Naive thymus-derived CD4-positive, alpha-beta T cell (primary cell): ENCODE data around the gene TMPRSS4. TPM values are rescaled to one million over a fixed set of nuclear protein-coding genes. Genes with fewer than 3 reads are reported as not detected.

Source experiments
- ATAC-seq: fragments of 150-1000 bp; cut with Tn5 transposase; 2 replicates; pipeline ENCODE4 v1.10.0; 2021; ENCODE audit warnings: mild to moderate bottlenecking, moderate library complexity
- CTCF ChIA-PET: fragments of 350-600 bp; sonication (Branson Sonifier 250); formaldehyde crosslinking; loops from one replicate; lab custom pipeline; 2021; ENCODE audit warnings: antibody characterized with exemption; lab: Charles Lee
- POLR2A ChIA-PET: fragments of 350-600 bp; sonication (Branson Sonifier 250); formaldehyde crosslinking; loops from one replicate; lab custom pipeline; 2021; ENCODE audit warnings: antibody characterized with exemption, inconsistent platforms; lab: Charles Lee
- DNase-seq, 9 donors: peaks; one replicate each; pipeline versions ENCODE4 v3.0.0 to v3.0.0-alpha.2; 2020 to 2022; ENCODE audit warnings: mixed read lengths in 1 of 9
- H3K27ac ChIP-seq: one replicate; pipeline ENCODE4 v1.7.0; 2013; ENCODE audit warnings: mild to moderate bottlenecking, low read depth, low read length, moderate library complexity
- H3K27me3 ChIP-seq, 2 donors: one replicate each; pipeline ENCODE4 v1.7.0; 2013; ENCODE audit warnings: low read length in 2 of 2, mild to moderate bottlenecking in 2 of 2, moderate library complexity in 2 of 2; ENCODE audit not compliant: control insufficient read depth in 2 of 2, insufficient read depth in 2 of 2
- H3K36me3 ChIP-seq, 3 experiments: 1 replicate in 2 of 3; 2 replicates in 1 of 3; pipeline ENCODE4 v1.7.0; 2013; ENCODE audit warnings: low read length in 3 of 3, mild to moderate bottlenecking in 3 of 3, moderate library complexity in 1 of 3; ENCODE audit not compliant: insufficient read depth in 3 of 3, control insufficient read depth in 2 of 3
- H3K4me1 ChIP-seq, 2 donors: one replicate each; pipeline ENCODE4 v1.7.0; 2013; ENCODE audit warnings: low read length in 2 of 2, mild to moderate bottlenecking in 2 of 2, moderate library complexity in 1 of 2; ENCODE audit not compliant: control insufficient read depth in 2 of 2, insufficient read depth in 2 of 2
- H3K4me3 ChIP-seq: 2 replicates; pipeline ENCODE4 v1.7.0; 2013; ENCODE audit warnings: mild to moderate bottlenecking, low read length
- H3K9me3 ChIP-seq, 3 experiments: 1 replicate in 2 of 3; 2 replicates in 1 of 3; pipeline ENCODE4 v1.7.0; 2013; ENCODE audit warnings: low read length in 3 of 3; ENCODE audit not compliant: control insufficient read depth in 2 of 3
- H3K27ac Mint-ChIP-seq, 9 donors: one replicate each; pipeline ENCODE4 v1.8.0; 2020 to 2022; ENCODE audit warnings: mixed read lengths in 9 of 9, mild to moderate bottlenecking in 8 of 9, moderate library complexity in 5 of 9, inconsistent platforms in 2 of 9
- H3K27me3 Mint-ChIP-seq, 5 donors: one replicate each; pipeline ENCODE4 v1.8.0; 2021 to 2022; ENCODE audit warnings: mixed read lengths in 5 of 5, mild to moderate bottlenecking in 1 of 5
- H3K36me3 Mint-ChIP-seq, 5 donors: one replicate each; pipeline ENCODE4 v1.8.0; 2020 to 2022; ENCODE audit warnings: mixed read lengths in 5 of 5, mild to moderate bottlenecking in 3 of 5, inconsistent platforms in 1 of 5
- H3K4me1 Mint-ChIP-seq, 7 donors: one replicate each; pipeline ENCODE4 v1.8.0; 2020 to 2022; ENCODE audit warnings: mixed read lengths in 7 of 7, mild to moderate bottlenecking in 3 of 7, inconsistent platforms in 1 of 7
- H3K4me3 Mint-ChIP-seq, 10 donors: one replicate each; pipeline ENCODE4 v1.8.0; 2020 to 2022; ENCODE audit warnings: mild to moderate bottlenecking in 10 of 10, mixed read lengths in 10 of 10, moderate library complexity in 6 of 10, inconsistent platforms in 2 of 10
- H3K9me3 Mint-ChIP-seq, 11 donors: one replicate each; pipeline ENCODE4 v1.8.0; 2020 to 2022; ENCODE audit warnings: mixed read lengths in 11 of 11, mild to moderate bottlenecking in 4 of 11, inconsistent platforms in 1 of 11, moderate library complexity in 1 of 11
- intact Hi-C, 2 donors: fragments of 100-400 bp; cut with micrococcal nuclease; formaldehyde crosslinking; loops; one replicate each; pipeline ENCODE4 v1.15.1; 2023
- polyA plus RNA-seq, 2 donors: library from polyadenylated mRNA; unstranded; fragments of 300-500 nt; fragmentation: Illumina TruSeq; gene quantifications; one replicate each; pipeline ENCODE4 v1.2.3, GENCODE V29; 2021
- total RNA-seq, 6 experiments: library from RNA in 5 of 6; stranded (reverse) in 5 of 6; gene quantifications; 1 replicate in 5 of 6; 2 replicates in 1 of 6; pipeline ENCODE4 v1.2.3 and lab custom pipeline; 2021 to 2026

The TMPRSS4 gene
- total and polyA plus RNA-seq, 7 experiments from 2014 or later = not detected

DNA sequence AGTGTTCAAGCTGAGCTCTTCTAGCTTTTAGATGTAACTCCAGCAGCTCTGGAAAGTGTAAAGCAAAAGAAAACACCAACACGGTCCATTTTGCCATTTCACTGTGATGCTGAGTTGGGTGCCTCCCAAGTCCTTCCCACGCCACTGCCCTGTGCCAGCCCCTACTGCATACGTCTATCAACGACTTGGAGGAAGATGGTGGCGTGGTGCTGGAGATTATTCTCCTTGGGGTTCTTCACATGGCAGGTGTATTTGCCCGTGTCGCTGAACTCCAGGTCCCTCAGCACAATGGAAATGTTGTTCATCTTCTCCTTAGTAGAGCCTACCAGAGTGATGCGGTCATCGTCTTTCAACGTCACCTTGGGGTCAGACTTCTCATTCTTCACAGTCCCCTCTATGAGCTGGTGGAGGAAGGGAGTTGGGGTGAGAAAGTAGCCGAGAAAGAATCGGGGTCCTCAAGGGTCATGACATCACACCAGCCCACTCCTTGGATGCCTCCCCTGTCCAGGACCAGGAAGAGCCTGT is 66.8 kb downstream of the TMPRSS4 start:
- Histone ChIP-seq H3K27ac (no peak overlapping the region), H3K9me3 (no peaks in the 10 kb centered on the region), H3K36me3 (no peaks in the 10 kb centered on the region), H3K27me3 (peaks cover 0 to 5% of the 10 kb centered on the region in 2 donors), H3K4me1 (no peaks in the 10 kb centered on the region), H3K4me3 (no peak overlapping the region)
- intact Hi-C loops = no loop called here
- H3K27me3 Mint-ChIP-seq = peaks cover 44 to 77% (median 49%) of the 10 kb centered on the region in 5 donors
- no peak overlapping the region for H3K4me3 Mint-ChIP-seq
- ChIA-PET CTCF (interaction anchor here (0.6 to 2.7 kb wide), 7 partner anchors 12 to 469 kb away, joined by 3 to 14 read pairs (median 6); no protein-coding TSS in a partner anchor), POLR2A (no interaction called here)
- no peaks in the 10 kb centered on the region for H3K9me3 Mint-ChIP-seq
- ATAC-seq (no peak), DNase-seq (no peak)
- H3K4me1 Mint-ChIP-seq = peaks cover 0 to 20% (median 5%) of the 10 kb centered on the region in 7 donors
- H3K36me3 Mint-ChIP-seq = no peaks in the 10 kb centered on the region
- no peak overlapping the region for H3K27ac Mint-ChIP-seq

DNA sequence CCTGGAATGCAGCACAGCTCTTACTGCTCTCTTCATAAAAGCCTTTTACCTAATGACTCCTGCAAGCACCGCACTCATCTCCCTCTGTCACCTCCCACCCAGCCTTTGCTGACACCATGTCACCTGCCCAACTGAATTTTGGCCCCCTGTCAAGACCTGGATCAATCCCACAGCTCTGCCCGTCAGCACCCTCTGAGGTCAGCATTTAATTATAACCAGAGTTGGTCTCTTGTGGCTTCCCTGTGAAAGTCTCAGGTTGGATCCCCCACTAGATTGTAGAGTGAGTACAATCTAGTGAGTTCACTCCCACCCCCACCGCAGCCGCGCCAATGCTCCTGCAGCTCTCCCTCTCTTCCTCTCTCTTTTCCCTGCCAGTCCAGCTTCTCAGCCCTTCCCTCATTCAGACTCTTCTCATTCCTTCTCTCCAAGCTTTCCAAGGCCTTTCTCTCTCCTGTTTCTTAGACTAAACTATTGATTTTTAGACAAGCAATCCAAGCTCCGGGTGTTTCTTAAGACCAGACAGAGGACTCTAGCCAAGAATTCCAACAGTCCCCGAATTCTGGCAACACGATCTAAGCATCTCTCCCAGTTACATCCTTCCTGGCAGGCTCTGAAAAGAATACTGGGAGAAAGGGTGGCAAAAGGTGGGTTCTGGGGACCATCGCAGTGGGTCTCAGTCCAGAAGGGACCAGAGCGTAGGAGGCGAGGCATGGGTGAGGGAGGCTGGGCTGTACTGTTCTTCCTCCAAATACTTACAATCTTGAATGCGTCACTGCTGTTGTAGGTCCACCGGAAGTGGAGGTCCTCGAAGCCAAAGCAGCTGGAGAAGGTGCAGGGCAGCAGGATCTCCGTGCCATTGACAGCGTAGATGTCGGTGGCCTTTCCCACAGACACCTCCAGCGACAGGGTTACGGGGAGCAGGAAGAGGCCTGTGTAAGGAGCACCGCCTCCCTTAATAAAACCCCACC is 67.7 kb downstream of the TMPRSS4 start:
- intact Hi-C loops = loop anchor here (1.0 to 5.0 kb wide), 9 partner anchors 27 to 515 kb away; partner anchors contain the start of gene UBE4A (in 2 of the 2)
- ATAC-seq = no peak
- no peaks in the 10 kb centered on the region for H3K36me3 ChIP-seq
- H3K27ac ChIP-seq = no peak overlapping the region
- H3K4me1 ChIP-seq = no peaks in the 10 kb centered on the region
- H3K27me3 Mint-ChIP-seq = peaks cover 41 to 75% (median 51%) of the 10 kb centered on the region in 5 donors
- H3K36me3 Mint-ChIP-seq = no peaks in the 10 kb centered on the region
- H3K4me3 Mint-ChIP-seq = peak overlapping the region in 9 of 10 donors; percentile 7 to 86 (median 75)
- no peaks in the 10 kb centered on the region for H3K9me3 ChIP-seq
- H3K4me3 ChIP-seq = no peak overlapping the region
- peaks cover 0 to 5% of the 10 kb centered on the region in 2 donors for H3K27me3 ChIP-seq
- ChIA-PET POLR2A (no interaction called here), CTCF (interaction anchor here (0.5 to 2.7 kb wide), 12 partner anchors 11 to 748 kb away, joined by 3 to 14 read pairs (median 3); no protein-coding TSS in a partner anchor)
- H3K4me1 Mint-ChIP-seq = peaks cover 0 to 20% (median 5%) of the 10 kb centered on the region in 7 donors
- no peaks in the 10 kb centered on the region for H3K9me3 Mint-ChIP-seq
- no peak for DNase-seq
- peak overlapping the region in 1 of 9 donors; percentile 23 for H3K27ac Mint-ChIP-seq

GRCh38 chr11:118145285-118146227 is 68.7 kb downstream of the TMPRSS4 start:
- H3K27me3 ChIP-seq = peaks cover 0 to 5% of the 10 kb centered on the region in 2 donors
- ChIA-PET POLR2A (no interaction called here), CTCF (interaction anchor here (0.5 to 2.7 kb wide), 10 partner anchors 10 to 749 kb away, joined by 3 to 14 read pairs (median 3); no protein-coding TSS in a partner anchor)
- no peak overlapping the region for H3K27ac ChIP-seq
- peak overlapping the region in 1 of 9 donors; percentile 35 for H3K27ac Mint-ChIP-seq
- H3K36me3 Mint-ChIP-seq = no peaks in the 10 kb centered on the region
- peak overlapping the region; percentile 66 for H3K4me3 ChIP-seq
- intact Hi-C loops = loop anchor here (1.0 to 5.0 kb wide), 9 partner anchors 26 to 514 kb away; partner anchors contain the start of gene UBE4A (in 2 of the 2)
- no peaks in the 10 kb centered on the region for H3K4me1 ChIP-seq
- H3K27me3 Mint-ChIP-seq = peaks cover 45 to 78% (median 56%) of the 10 kb centered on the region in 5 donors
- DNase-seq = peak; percentile 76 to 93 (median 81)
- no peaks in the 10 kb centered on the region for H3K9me3 Mint-ChIP-seq
- peaks cover 0 to 20% (median 5%) of the 10 kb centered on the region in 7 donors for H3K4me1 Mint-ChIP-seq
- H3K4me3 Mint-ChIP-seq = peak overlapping the region; percentile 43 to 88 (median 83)
- peak; percentile 95 for ATAC-seq
- no peaks in the 10 kb centered on the region for H3K36me3 ChIP-seq
- no peaks in the 10 kb centered on the region for H3K9me3 ChIP-seq

GRCh38 chr11:118146554-118146953 is 69.7 kb downstream of the TMPRSS4 start:
- no peak for ATAC-seq
- ChIA-PET CTCF (no interaction called here), POLR2A (no interaction called here)
- Histone ChIP-seq H3K4me3 (no peak overlapping the region), H3K4me1 (no peaks in the 10 kb centered on the region), H3K27me3 (peaks cover 4 to 5% of the 10 kb centered on the region in 2 donors), H3K9me3 (no peaks in the 10 kb centered on the region), H3K27ac (no peak overlapping the region), H3K36me3 (no peaks in the 10 kb centered on the region)
- Mint-ChIP-seq H3K27ac (peak overlapping the region in 2 of 9 donors; percentile 36 to 56), H3K27me3 (peaks cover 44 to 80% (median 58%) of the 10 kb centered on the region in 5 donors), H3K36me3 (no peaks in the 10 kb centered on the region), H3K4me3 (peak overlapping the region; percentile 60 to 88 (median 82)), H3K9me3 (no peaks in the 10 kb centered on the region), H3K4me1 (peaks cover 0 to 20% (median 5%) of the 10 kb centered on the region in 7 donors)
- no peak for DNase-seq
- intact Hi-C loops = loop anchor here in 1 of 2 donors (5.0 kb wide), 1 partner anchor 211 kb away; the partner anchor contains the start of gene UBE4A

GRCh38 chr11:118147502-118147901 is 70.6 kb downstream of the TMPRSS4 start:
- Histone ChIP-seq H3K4me1 (no peaks in the 10 kb centered on the region), H3K9me3 (no peaks in the 10 kb centered on the region), H3K36me3 (no peaks in the 10 kb centered on the region), H3K27me3 (peaks cover 5 to 8% of the 10 kb centered on the region in 2 donors), H3K27ac (no peak overlapping the region), H3K4me3 (no peak overlapping the region)
- DNase-seq (no peak), ATAC-seq (no peak)
- Mint-ChIP-seq H3K27ac (peak overlapping the region in 1 of 9 donors; percentile 45), H3K4me3 (no peak overlapping the region), H3K4me1 (peaks cover 0 to 20% (median 5%) of the 10 kb centered on the region in 7 donors), H3K9me3 (no peaks in the 10 kb centered on the region), H3K36me3 (no peaks in the 10 kb centered on the region), H3K27me3 (peaks cover 36 to 80% (median 52%) of the 10 kb centered on the region in 5 donors)
- intact Hi-C loops = loop anchor here in 1 of 2 donors (5.0 kb wide), 1 partner anchor 210 kb away; the partner anchor contains the start of gene UBE4A
- ChIA-PET CTCF (interaction anchor here (0.6 kb wide), 1 partner anchor 341 kb away, joined by 3 read pairs; no protein-coding TSS in a partner anchor), POLR2A (no interaction called here)
